Mammary epithelial cell (primary cell): ENCODE data around the gene FGFRL1.

Source experiments
- CTCF ChIP-seq, 2 donors: IDR thresholded peaks in 1 of 2; conservative IDR thresholded peaks in 1 of 2; 2 replicates each; pipeline ENCODE4 v1.5.1; 2011 to 2012; ENCODE audit warnings: inconsistent platforms in 2 of 2, low read length in 2 of 2, mild to moderate bottlenecking in 2 of 2, control low read depth in 1 of 2, low read depth in 1 of 2; ENCODE audit not compliant: insufficient read depth in 1 of 2; ENCODE audit errors: extremely low read depth in 1 of 2
- EZH2 ChIP-seq: IDR thresholded peaks from 2 replicates; pipeline ENCODE4 v1.6.1; 2012; ENCODE audit warnings: low read length, inconsistent platforms, borderline replicate concordance

- TF ChIP-seq CTCF (conservative IDR thresholded peaks at IDR 0.05 in 1 of 2, IDR thresholded peaks at IDR 0.05 in 1 of 2; ENCODE audit: extremely low read depth in 1 of 2, insufficient read depth in 1 of 2, low read depth in 1 of 2, low read length in 2 of 2) (no peak), EZH2 (no peak)
Observed at GRCh38 chr4:963276-964225, 47.9 kb upstream of the FGFRL1 start.
